Stomach (tissue), 9 donors: ENCODE data around the gene ATP2A2. TPM values are rescaled to one million over a fixed set of nuclear protein-coding genes. Genes with fewer than 3 reads are reported as not detected.

ENCODE experiments used
- DNase-seq, 2 donors: peaks; one replicate each; pipeline versions ENCODE4 v3.0.0 to v3.0.0-alpha.2; 2013 to 2019
- H3K27ac ChIP-seq, 5 donors: fragments of 200-600 bp in 4 of 5; sonication (generic) in 4 of 5; one replicate each; pipeline ENCODE4 v1.5.1; 2013 to 2019; ENCODE audit warnings: mild to moderate bottlenecking in 1 of 5, moderate library complexity in 1 of 5
- H3K27me3 ChIP-seq, 3 donors: fragments of 200-600 bp; sonication (generic); one replicate each; pipeline ENCODE4 v1.5.1; 2017 to 2019; ENCODE audit warnings: mixed run types in 1 of 3
- H3K36me3 ChIP-seq, 4 donors: fragments of 200-600 bp; sonication (generic); 1 replicate in 3 of 4; 2 replicates in 1 of 4; pipeline ENCODE4 v1.5.1; 2016 to 2019
- H3K4me1 ChIP-seq, 4 donors: fragments of 200-600 bp; sonication (generic); one replicate each; pipeline ENCODE4 v1.5.1; 2016 to 2019
- H3K4me3 ChIP-seq, 4 donors: fragments of 200-600 bp; sonication (generic) in 3 of 4; one replicate each; pipeline ENCODE4 v1.5.1; 2016 to 2019; ENCODE audit warnings: mild to moderate bottlenecking in 1 of 4
- H3K9me3 ChIP-seq, 4 donors: fragments of 200-600 bp; sonication (generic); one replicate each; pipeline ENCODE4 v1.5.1; 2016 to 2019
- EP300 ChIP-seq: sonication (generic); formaldehyde crosslinking; IDR thresholded peaks from one replicate; pipeline ENCODE4 v1.6.1; 2017; ENCODE audit warnings: antibody characterized with exemption
- POLR2A ChIP-seq, 4 donors: fragments of 450-650 bp; IDR thresholded peaks; one replicate each; pipeline ENCODE4 v1.6.1; 2016; ENCODE audit warnings: antibody characterized with exemption in 4 of 4, control low read depth in 2 of 4, mild to moderate bottlenecking in 1 of 4, moderate library complexity in 1 of 4
- POLR2AphosphoS5 ChIP-seq, 3 donors: sonication (generic); formaldehyde crosslinking; IDR thresholded peaks; one replicate each; pipeline ENCODE4 v1.6.1; 2016; ENCODE audit warnings: antibody characterized with exemption in 3 of 3
- WGBS, 5 donors: extraction: QIAGEN DNeasy Blood & Tissue Kit in 3 of 5; methylation state at CpG; one replicate each; pipeline versions ENCODE4 v1.1.5 to v1.1.7; 2013 to 2018; 5-methylcytosine and 5-hydroxymethylcytosine counted together
- intact Hi-C: fragments of 100-400 bp; cut with DNase I; formaldehyde crosslinking; loops from one replicate; pipeline ENCODE4 v1.15.1; 2023; ENCODE audit warnings: low total_unique reads
- polyA plus RNA-seq, 3 donors: library from polyadenylated mRNA; stranded (reverse); fragments of 200-250 nt; gene quantifications; one replicate each; pipeline ENCODE4 v1.2.3, GENCODE V29; 2013
- total RNA-seq, 5 donors: library from RNA; depleted of rRNA; stranded (reverse); fragments of >200 nt; gene quantifications; one replicate each; pipeline versions ENCODE4 v1.1.0 to v1.2.3, GENCODE V29; 2014 to 2016
- TF ChIP-seq, protein P1 (sequence below), 7 experiments: fragments of 450-650 bp in 4 of 7; fragments of 200-600 bp in 3 of 7; sonication (generic) in 3 of 7; IDR thresholded peaks; one replicate each; pipeline ENCODE4 v1.5.1; 2016 to 2019; ENCODE audit warnings: antibody characterized with exemption in 7 of 7, control low read depth in 2 of 7, mild to moderate bottlenecking in 1 of 7
- donor health status: healthy with polysubstance abuse.
- donor health status: Bipolar disorder and iron deficiency.
- donor health status: healthy.

Gene ATP2A2
- total and polyA plus RNA-seq, 8 donors: 14.1 to 202 (median 104) TPM

DNA sequence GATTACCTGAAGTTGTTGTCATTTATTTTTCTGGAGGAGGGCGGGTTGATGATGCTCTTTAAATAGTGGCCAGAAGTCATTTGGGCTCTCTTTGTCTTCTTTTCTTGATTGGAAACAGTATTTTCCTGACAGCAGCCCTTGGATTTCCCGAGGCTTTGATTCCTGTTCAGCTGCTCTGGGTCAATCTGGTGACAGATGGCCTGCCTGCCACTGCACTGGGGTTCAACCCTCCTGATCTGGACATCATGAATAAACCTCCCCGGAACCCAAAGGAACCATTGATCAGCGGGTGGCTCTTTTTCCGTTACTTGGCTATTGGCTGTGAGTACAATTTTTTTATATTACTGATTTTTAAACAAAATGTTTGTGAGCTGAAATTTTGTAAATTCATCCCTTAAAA is 62.1 kb downstream of the ATP2A2 start:
- no peak overlapping the region for H3K27ac ChIP-seq
- intact Hi-C loops: no loop called here

DNA sequence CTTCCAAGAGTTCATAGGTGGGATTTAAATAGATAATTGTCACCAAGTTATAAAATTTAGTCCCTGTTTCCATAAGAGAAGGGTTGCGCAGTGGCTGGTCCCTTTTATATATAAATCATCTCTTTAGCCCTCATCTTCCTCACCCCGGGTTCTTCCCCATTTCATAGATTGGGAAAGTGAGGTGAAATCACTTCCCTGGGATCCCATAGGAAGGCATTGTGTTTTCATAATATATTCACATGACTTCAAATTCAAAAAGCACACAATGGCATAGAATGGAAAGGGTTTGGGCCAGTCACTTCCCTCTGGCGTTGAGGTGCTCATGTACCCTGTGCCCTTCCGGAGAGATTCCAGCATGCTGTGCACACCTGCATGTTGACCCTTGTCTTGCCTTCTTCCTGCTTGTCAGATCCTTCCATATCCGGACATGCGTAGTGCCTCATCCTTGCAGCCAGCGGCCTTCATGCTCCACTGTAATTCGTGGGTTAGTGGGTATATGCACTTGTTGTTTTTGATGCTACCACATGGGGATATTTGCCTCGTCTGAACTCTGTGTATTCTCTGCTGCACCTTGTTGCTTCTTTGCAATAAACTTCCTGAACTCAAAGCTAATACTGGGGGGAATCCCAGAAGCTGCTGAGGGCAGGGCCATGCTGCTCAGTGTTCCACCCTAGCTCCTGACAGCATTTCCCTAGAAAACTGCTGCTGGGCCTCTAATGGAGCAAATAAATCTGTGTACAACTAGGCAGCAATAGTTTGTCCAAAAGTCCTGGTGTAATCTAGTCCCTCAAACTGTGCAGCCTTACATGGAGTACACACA is 62.9 kb downstream of the ATP2A2 start:
- no peak for TF ChIP-seq POLR2AphosphoS5 (IDR thresholded peaks at IDR 0.05)
- TF ChIP-seq, protein P1, sequence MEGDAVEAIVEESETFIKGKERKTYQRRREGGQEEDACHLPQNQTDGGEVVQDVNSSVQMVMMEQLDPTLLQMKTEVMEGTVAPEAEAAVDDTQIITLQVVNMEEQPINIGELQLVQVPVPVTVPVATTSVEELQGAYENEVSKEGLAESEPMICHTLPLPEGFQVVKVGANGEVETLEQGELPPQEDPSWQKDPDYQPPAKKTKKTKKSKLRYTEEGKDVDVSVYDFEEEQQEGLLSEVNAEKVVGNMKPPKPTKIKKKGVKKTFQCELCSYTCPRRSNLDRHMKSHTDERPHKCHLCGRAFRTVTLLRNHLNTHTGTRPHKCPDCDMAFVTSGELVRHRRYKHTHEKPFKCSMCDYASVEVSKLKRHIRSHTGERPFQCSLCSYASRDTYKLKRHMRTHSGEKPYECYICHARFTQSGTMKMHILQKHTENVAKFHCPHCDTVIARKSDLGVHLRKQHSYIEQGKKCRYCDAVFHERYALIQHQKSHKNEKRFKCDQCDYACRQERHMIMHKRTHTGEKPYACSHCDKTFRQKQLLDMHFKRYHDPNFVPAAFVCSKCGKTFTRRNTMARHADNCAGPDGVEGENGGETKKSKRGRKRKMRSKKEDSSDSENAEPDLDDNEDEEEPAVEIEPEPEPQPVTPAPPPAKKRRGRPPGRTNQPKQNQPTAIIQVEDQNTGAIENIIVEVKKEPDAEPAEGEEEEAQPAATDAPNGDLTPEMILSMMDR (IDR thresholded peaks at IDR 0.05): no peak
- no peak for TF ChIP-seq EP300
- no peak for TF ChIP-seq POLR2A (IDR thresholded peaks at IDR 0.05)
- Histone ChIP-seq H3K27ac (no peak overlapping the region), H3K36me3 (peaks cover 99 to 100% (median 100%) of the 10 kb centered on the region in 4 donors), H3K4me3 (no peak overlapping the region), H3K9me3 (no peaks in the 10 kb centered on the region), H3K4me1 (peaks cover 0 to 22% (median 7%) of the 10 kb centered on the region in 4 donors), H3K27me3 (no peaks in the 10 kb centered on the region)
- 84 to 90% (median 88%) methylated on average over 9 of the region's 9 CpGs for WGBS, 5 donors
- DNase-seq: no peak
- intact Hi-C loops: no loop called here

More for the DNA sequence above, 62.1 kb downstream of the ATP2A2 start:
- 83 to 95% (median 89%) methylated on average over 5 of the region's 5 CpGs for WGBS, 5 donors
- Histone ChIP-seq H3K4me1 (peaks cover 6 to 28% (median 12%) of the 10 kb centered on the region in 4 donors), H3K27me3 (no peaks in the 10 kb centered on the region), H3K4me3 (no peak overlapping the region), H3K36me3 (peaks cover 100% of the 10 kb centered on the region in 4 donors), H3K9me3 (no peaks in the 10 kb centered on the region)
- no peak for DNase-seq
- TF ChIP-seq, protein P1 (IDR thresholded peaks at IDR 0.05): no peak
- TF ChIP-seq POLR2AphosphoS5 (IDR thresholded peaks at IDR 0.05): no peak
- no peak for TF ChIP-seq POLR2A (IDR thresholded peaks at IDR 0.05)
- TF ChIP-seq EP300: no peak

DNA sequence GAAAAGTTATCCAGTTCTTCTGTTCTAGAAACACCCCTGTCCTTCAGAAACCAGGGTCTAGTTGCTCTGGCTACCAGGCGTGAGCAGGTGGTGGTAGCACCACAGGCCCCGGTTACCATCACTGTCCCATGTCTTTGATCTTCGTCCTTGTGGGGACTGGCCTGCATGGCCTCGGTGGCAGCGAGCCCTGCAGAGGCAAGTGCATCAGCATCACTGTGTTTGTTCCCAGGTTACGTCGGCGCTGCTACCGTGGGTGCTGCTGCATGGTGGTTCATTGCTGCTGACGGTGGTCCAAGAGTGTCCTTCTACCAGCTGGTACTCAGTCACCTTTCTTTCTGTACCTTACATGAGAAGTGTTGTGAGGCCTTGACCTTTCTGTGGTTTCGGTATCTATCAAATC is 63.6 kb downstream of the ATP2A2 start:
- H3K27me3 ChIP-seq: no peaks in the 10 kb centered on the region
- intact Hi-C loops: no loop called here
- no peak overlapping the region for H3K4me3 ChIP-seq
- H3K36me3 ChIP-seq: peaks cover 95 to 100% (median 100%) of the 10 kb centered on the region in 4 donors
- no peak for TF ChIP-seq EP300
- TF ChIP-seq POLR2A (IDR thresholded peaks at IDR 0.05): no peak
- TF ChIP-seq POLR2AphosphoS5 (IDR thresholded peaks at IDR 0.05): no peak
- TF ChIP-seq, protein P1 (IDR thresholded peaks at IDR 0.05): no peak
- no peaks in the 10 kb centered on the region for H3K9me3 ChIP-seq
- DNase-seq: no peak
- 93 to 95% (median 94%) methylated on average over 10 to 11 of the region's 11 CpGs for WGBS, 5 donors
- peaks cover 0 to 15% (median under 1%) of the 10 kb centered on the region in 4 donors for H3K4me1 ChIP-seq
- peak overlapping the region in 2 of 5 donors; percentile 37 to 57 for H3K27ac ChIP-seq

DNA sequence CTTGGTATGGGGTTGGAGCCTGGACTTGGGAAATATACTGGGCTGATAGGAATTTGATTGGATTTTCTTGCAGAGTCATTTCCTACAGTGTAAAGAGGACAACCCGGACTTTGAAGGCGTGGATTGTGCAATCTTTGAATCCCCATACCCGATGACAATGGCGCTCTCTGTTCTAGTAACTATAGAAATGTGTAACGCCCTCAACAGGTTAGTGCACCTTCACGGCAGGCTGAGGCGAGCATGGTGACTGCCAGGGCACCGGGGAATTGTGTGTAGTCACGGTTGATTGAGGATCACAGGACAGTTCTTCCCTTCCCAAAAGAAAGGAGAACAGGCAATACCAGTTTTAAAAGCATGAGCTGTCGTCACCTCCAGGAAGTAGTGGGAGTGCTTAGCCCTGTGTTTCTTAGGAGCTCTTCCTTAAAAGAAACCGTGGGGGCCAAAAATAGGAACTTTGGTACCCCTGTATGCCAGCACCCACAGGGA is 64.2 kb downstream of the ATP2A2 start:
- no peaks in the 10 kb centered on the region for H3K27me3 ChIP-seq
- no peaks in the 10 kb centered on the region for H3K9me3 ChIP-seq
- H3K36me3 ChIP-seq: peaks cover 89 to 100% (median 100%) of the 10 kb centered on the region in 4 donors
- peak overlapping the region in 2 of 5 donors; percentile 37 to 57 for H3K27ac ChIP-seq
- peaks cover 0 to 9% (median 0%) of the 10 kb centered on the region in 4 donors for H3K4me1 ChIP-seq
- TF ChIP-seq POLR2AphosphoS5 (IDR thresholded peaks at IDR 0.05) (no peak), POLR2A (IDR thresholded peaks at IDR 0.05) (no peak), EP300 (no peak)
- TF ChIP-seq, protein P1 (IDR thresholded peaks at IDR 0.05): no peak
- H3K4me3 ChIP-seq: no peak overlapping the region
- 46 to 68% (median 60%) methylated on average over 11 of the region's 11 CpGs for WGBS, 5 donors
- peak in 1 of 2 donors; percentile 77 for DNase-seq
- intact Hi-C loops: no loop called here
